Adrenal gland (tissue), 12 donors: ENCODE results near the gene EFNB1. TPM values are rescaled to one million over a fixed set of nuclear protein-coding genes. Genes with fewer than 3 reads are reported as not detected.

Source experiments
- DNase-seq, 7 donors: peaks; one replicate each; pipeline ENCODE4 v3.0.0-alpha.2; 2019 to 2020
- H3K27ac ChIP-seq, 5 donors: fragments of 200-600 bp; sonication (generic) in 4 of 5; 1 replicate in 3 of 5; 2 replicates in 2 of 5; pipeline versions ENCODE4 v1.5.1 to v1.8.0; 2016 to 2020; ENCODE audit warnings: mild to moderate bottlenecking in 1 of 5
- H3K27me3 ChIP-seq: fragments of 200-600 bp; 2 replicates; pipeline ENCODE4 v1.8.0; 2021
- H3K36me3 ChIP-seq, 2 donors: fragments of 200-600 bp; replicated peaks in 1 of 2; 1 replicate in 1 of 2; 2 replicates in 1 of 2; pipeline versions ENCODE4 v1.5.1 to v1.8.0; 2018 to 2022
- H3K4me1 ChIP-seq, 2 donors: fragments of 200-600 bp; replicated peaks in 1 of 2; 1 replicate in 1 of 2; 2 replicates in 1 of 2; pipeline versions ENCODE4 v1.5.1 to v1.8.0; 2018 to 2021
- H3K4me3 ChIP-seq, 4 donors: fragments of 200-600 bp; sonication (generic) in 3 of 4; one replicate each; pipeline ENCODE4 v1.5.1; 2016 to 2018
- H3K9me3 ChIP-seq, 3 donors: fragments of 200-600 bp; sonication (generic) in 1 of 3; replicated peaks in 1 of 3; 1 replicate in 2 of 3; 2 replicates in 1 of 3; pipeline versions ENCODE4 v1.5.1 to v1.8.0; 2016 to 2021
- POLR2A ChIP-seq, 2 donors: fragments of 450-650 bp; IDR thresholded peaks; one replicate each; pipeline ENCODE4 v1.6.1; 2017; ENCODE audit warnings: antibody characterized with exemption in 2 of 2, mild to moderate bottlenecking in 2 of 2, moderate library complexity in 1 of 2
- WGBS, 4 donors: extraction: QIAGEN DNeasy Blood & Tissue Kit in 2 of 4; methylation state at CpG; one replicate each; pipeline versions ENCODE4 v1.1.5 to v1.1.7; 2013 to 2017; 5-methylcytosine and 5-hydroxymethylcytosine counted together
- intact Hi-C, 2 donors: fragments of 100-400 bp; cut with DNase I; formaldehyde crosslinking; loops; one replicate each; pipeline versions ENCODE4 v1.14.1 to v1.15.0; 2022 to 2023
- polyA plus RNA-seq, 3 donors: library from polyadenylated mRNA; stranded (reverse); fragments of 200-250 nt in 2 of 3; fragments of 350-450 nt in 1 of 3; fragmentation: Illumina TruSeq in 1 of 3; extraction: RNeasy Lipid Tissue Mini Kit (QIAGEN cat#74804) in 1 of 3; gene quantifications; one replicate each; pipeline ENCODE4 v1.2.3, GENCODE V29; 2013 to 2014
- total RNA-seq, 9 donors: library from RNA; depleted of rRNA in 4 of 9; stranded (reverse); fragments of >200 nt in 4 of 9; fragments of 120-200 nt in 1 of 9; fragmentation: NEBNext Ultra II Directional in 1 of 9; extraction: Animal tissue kit (Norgen Biotek cat#: 25700) in 1 of 9; gene quantifications; one replicate each; pipeline versions ENCODE4 v1.1.0 to v1.2.4, GENCODE V29; 2013 to 2023
- TF ChIP-seq, protein P1 (sequence below), 6 experiments: fragments of 450-650 bp in 4 of 6; fragments of 200-600 bp in 2 of 6; sonication (generic) in 1 of 6; IDR thresholded peaks; 1 replicate in 5 of 6; 2 replicates in 1 of 6; pipeline versions ENCODE4 v1.5.1 to v1.8.0; 2016 to 2021; ENCODE audit warnings: antibody characterized with exemption in 6 of 6, mild to moderate bottlenecking in 2 of 6, moderate library complexity in 1 of 6
- donor health status: healthy with polysubstance abuse.
- donor health status: Bipolar disorder and iron deficiency.
- donor health status: DM: yes; HTN: yes; CAD: no.
- donor health status: DM: no; HTN: no; CAD: no.
- donor health status: DM: no; HTN: no; CAD: no.
- donor health status: DM: yes; HTN: yes; CAD: no.

Gene EFNB1
- total and polyA plus RNA-seq, 12 donors, result 14.0 to 66.5 (median 40.5) TPM

DNA sequence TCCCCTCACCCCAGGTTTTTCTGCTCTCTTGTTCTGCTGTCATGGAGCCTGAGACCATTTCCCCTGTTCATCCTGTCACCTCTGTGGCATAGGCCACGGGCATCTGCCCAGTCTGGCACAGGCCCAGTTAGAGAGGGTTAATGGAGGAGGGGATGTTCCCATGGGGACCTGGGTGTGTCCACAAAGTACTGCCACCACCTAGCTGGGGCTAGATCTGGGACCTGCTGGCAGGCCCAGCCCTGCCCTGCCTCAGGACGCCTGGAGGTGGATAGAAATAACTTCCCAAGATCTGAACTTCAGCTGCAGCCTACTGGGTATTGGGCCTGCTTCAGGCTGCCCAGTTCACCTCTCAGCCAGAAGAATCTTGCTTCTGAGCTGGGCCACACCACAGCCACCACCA, 13.5 kb downstream of the EFNB1 start:
- Histone ChIP-seq H3K4me3 (no peak overlapping the region), H3K4me1 (no peaks in the 10 kb centered on the region), H3K9me3 (no peaks in the 10 kb centered on the region), H3K27me3 (no peaks in the 10 kb centered on the region), H3K27ac (peak overlapping the region in 1 of 5 donors; percentile 45), H3K36me3 (peaks cover 0 to 9% of the 10 kb centered on the region in 2 donors)
- WGBS, 4 donors, result 60 to 78% (median 70%) methylated on average over 1 to 2 of the region's 2 CpGs; no CpG with 5 or more reads in 1 of the 4 donors
- DNase-seq, result no peak
- intact Hi-C loops, result no loop called here
- TF ChIP-seq POLR2A (IDR thresholded peaks at IDR 0.05), result no peak
- TF ChIP-seq, protein P1, sequence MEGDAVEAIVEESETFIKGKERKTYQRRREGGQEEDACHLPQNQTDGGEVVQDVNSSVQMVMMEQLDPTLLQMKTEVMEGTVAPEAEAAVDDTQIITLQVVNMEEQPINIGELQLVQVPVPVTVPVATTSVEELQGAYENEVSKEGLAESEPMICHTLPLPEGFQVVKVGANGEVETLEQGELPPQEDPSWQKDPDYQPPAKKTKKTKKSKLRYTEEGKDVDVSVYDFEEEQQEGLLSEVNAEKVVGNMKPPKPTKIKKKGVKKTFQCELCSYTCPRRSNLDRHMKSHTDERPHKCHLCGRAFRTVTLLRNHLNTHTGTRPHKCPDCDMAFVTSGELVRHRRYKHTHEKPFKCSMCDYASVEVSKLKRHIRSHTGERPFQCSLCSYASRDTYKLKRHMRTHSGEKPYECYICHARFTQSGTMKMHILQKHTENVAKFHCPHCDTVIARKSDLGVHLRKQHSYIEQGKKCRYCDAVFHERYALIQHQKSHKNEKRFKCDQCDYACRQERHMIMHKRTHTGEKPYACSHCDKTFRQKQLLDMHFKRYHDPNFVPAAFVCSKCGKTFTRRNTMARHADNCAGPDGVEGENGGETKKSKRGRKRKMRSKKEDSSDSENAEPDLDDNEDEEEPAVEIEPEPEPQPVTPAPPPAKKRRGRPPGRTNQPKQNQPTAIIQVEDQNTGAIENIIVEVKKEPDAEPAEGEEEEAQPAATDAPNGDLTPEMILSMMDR (IDR thresholded peaks at IDR 0.05), result no peak

GRCh38 chrX:68842781-68843581, 14.2 kb downstream of the EFNB1 start:
- Histone ChIP-seq H3K4me3 (no peak overlapping the region), H3K4me1 (no peaks in the 10 kb centered on the region), H3K27ac (peak overlapping the region in 1 of 5 donors; percentile 45), H3K9me3 (no peaks in the 10 kb centered on the region), H3K36me3 (peaks cover 0 to 9% of the 10 kb centered on the region in 2 donors), H3K27me3 (no peaks in the 10 kb centered on the region)
- TF ChIP-seq, protein P1 (IDR thresholded peaks at IDR 0.05), result no peak
- 68 to 72% (median 70%) methylated on average over 6 to 12 of the region's 12 CpGs for WGBS, 4 donors
- no peak for DNase-seq
- intact Hi-C loops, result no loop called here

DNA sequence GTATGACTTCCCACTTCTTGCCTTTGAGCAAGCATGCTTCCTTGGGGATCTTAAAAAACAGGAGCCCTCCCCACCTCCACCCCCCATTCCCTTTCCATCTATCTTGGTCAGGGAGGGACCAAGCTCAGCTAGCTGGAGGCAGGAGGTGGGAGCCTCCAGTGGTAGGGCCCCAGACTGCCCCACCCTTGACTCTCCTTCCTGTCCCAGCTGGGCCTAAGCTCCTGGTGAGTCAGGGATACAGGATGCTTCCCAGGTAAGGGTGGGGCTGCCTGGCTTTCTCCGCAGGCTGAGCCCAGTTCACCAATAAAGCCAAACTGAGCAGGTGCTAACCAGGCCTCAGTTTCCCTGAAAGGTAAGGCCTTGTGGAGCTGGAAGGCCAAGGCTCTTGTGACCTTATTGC, 15.2 kb downstream of the EFNB1 start:
- H3K4me1 ChIP-seq, result no peaks in the 10 kb centered on the region
- H3K9me3 ChIP-seq, result no peaks in the 10 kb centered on the region
- H3K27ac ChIP-seq, result no peak overlapping the region
- peaks cover 0 to 9% of the 10 kb centered on the region in 2 donors for H3K36me3 ChIP-seq
- 81 to 95% methylated on average over 1 of the region's 1 CpG; no CpG with 5 or more reads in 2 of the 4 donors for WGBS, 4 donors
- no peaks in the 10 kb centered on the region for H3K27me3 ChIP-seq
- TF ChIP-seq POLR2A (IDR thresholded peaks at IDR 0.05), result no peak
- TF ChIP-seq, protein P1 (IDR thresholded peaks at IDR 0.05), result no peak
- DNase-seq, result no peak
- H3K4me3 ChIP-seq, result no peak overlapping the region
- intact Hi-C loops, result no loop called here

DNA sequence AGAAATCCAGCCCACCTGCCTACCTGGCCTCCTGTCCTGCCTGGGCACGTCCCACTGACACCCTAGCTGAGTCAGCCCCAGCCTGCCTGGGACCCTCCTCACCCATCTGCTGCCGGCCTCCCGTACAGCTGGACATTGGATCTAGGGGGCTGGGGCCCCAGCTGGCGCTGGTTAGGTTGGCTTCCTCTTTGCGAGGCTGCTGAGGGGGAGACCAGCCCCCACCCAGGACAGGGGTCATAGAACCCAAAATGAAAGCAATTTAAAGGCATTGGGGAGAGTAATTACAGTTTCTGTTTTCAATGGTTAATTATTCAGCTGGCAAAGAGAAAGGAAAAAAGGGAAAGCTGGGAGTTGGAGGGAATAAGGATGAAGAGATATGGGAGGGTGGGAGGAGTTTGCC, 15.8 kb downstream of the EFNB1 start:
- Histone ChIP-seq H3K27ac (no peak overlapping the region), H3K9me3 (no peaks in the 10 kb centered on the region), H3K27me3 (no peaks in the 10 kb centered on the region), H3K4me3 (no peak overlapping the region), H3K36me3 (peaks cover 0 to 9% of the 10 kb centered on the region in 2 donors), H3K4me1 (no peaks in the 10 kb centered on the region)
- TF ChIP-seq POLR2A (IDR thresholded peaks at IDR 0.05), result no peak
- TF ChIP-seq, protein P1 (IDR thresholded peaks at IDR 0.05), result no peak
- DNase-seq, result no peak
- 66 to 90% (median 69%) methylated on average over 4 to 5 of the region's 5 CpGs for WGBS, 4 donors
- intact Hi-C loops, result no loop called here
